ENCODE measurements around the gene SLC15A3.

Gene SLC15A3

GRCh38 chr11:60985501-60985900 lies 33.5 kb upstream of the SLC15A3 start:
- no peak for FAIRE-seq
- no peak for TF ChIP-seq CTCF (IDR thresholded peaks at IDR 0.05; ENCODE audit: insufficient read depth, missing control alignments)
- no peak for DNase-seq (ENCODE audit: insufficient read length, low spot score)

- FAIRE-seq: no peak
- DNase-seq (ENCODE audit: insufficient read length, low spot score): no peak
- TF ChIP-seq CTCF (IDR thresholded peaks at IDR 0.05; ENCODE audit: insufficient read depth, missing control alignments): no peak
These were observed 32.7 kb upstream of the SLC15A3 start for GRCh38 chr11:60984636-60985035.

GRCh38 chr11:60984149-60984548 lies 32.2 kb upstream of the SLC15A3 start:
- no peak for DNase-seq (ENCODE audit: insufficient read length, low spot score)
- TF ChIP-seq CTCF (IDR thresholded peaks at IDR 0.05; ENCODE audit: insufficient read depth, missing control alignments): no peak
- no peak for FAIRE-seq

GRCh38 chr11:60982184-60982583 lies 30.2 kb upstream of the SLC15A3 start:
- DNase-seq (ENCODE audit: insufficient read length, low spot score): no peak
- FAIRE-seq: no peak
- no peak for TF ChIP-seq CTCF (IDR thresholded peaks at IDR 0.05; ENCODE audit: insufficient read depth, missing control alignments)

GRCh38 chr11:60981515-60981914 lies 29.5 kb upstream of the SLC15A3 start:
- FAIRE-seq (no peak), DNase-seq (ENCODE audit: insufficient read length, low spot score) (no peak)
- no peak for TF ChIP-seq CTCF (IDR thresholded peaks at IDR 0.05; ENCODE audit: insufficient read depth, missing control alignments)

- DNase-seq (ENCODE audit: insufficient read length, low spot score): no peak
These were observed 26.8 kb upstream of the SLC15A3 start for GRCh38 chr11:60978546-60979380.

More at GRCh38 chr11:60978546-60979380, 26.8 kb upstream of the SLC15A3 start:
- no peak for TF ChIP-seq CTCF (IDR thresholded peaks at IDR 0.05; ENCODE audit: insufficient read depth, missing control alignments)
- FAIRE-seq: no peak
